Measurements from ENCODE around the gene POMZP3.
"Not testable (repeated sequence)": the region's sequence is repeated elsewhere in the genome, so short reads cannot be mapped to it uniquely, and the experiment has no call there.

The POMZP3 gene

DNA sequence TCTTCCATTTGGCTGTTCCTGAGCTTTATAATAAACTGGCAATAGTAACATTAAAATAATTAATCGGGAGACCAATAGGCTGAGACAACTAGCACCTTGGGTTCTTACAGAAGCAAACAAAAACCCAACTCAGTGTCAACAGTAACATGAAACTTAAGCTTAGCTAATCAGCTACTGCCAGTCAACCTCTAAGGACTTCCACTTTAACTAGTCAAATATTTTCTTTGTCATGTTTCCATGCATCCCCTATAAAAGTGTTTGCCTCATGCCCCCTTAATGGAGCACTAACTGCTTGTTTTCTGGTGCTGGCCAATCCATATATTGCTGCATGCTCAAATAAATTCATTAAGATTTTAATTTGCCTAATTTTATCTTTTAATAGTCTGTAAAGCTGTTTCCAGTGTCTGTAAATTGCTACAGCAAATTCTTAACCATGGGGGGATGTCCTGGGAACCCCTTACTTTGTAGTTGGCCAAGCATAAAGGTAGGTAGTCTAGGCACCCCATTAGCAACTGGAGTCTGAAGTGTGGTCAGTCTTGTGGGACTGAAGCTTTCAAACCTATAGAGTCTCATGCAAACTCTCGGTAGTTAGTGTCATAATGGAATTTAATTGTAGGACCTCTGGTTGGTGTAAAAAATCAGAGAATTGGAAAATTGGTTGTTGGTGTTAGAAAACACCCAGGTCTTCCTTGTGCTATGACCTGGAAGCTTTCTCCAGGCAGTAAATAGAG, 40.3 kb downstream of the POMZP3 start:
- not testable (repeated sequence) for DNase-seq

DNA sequence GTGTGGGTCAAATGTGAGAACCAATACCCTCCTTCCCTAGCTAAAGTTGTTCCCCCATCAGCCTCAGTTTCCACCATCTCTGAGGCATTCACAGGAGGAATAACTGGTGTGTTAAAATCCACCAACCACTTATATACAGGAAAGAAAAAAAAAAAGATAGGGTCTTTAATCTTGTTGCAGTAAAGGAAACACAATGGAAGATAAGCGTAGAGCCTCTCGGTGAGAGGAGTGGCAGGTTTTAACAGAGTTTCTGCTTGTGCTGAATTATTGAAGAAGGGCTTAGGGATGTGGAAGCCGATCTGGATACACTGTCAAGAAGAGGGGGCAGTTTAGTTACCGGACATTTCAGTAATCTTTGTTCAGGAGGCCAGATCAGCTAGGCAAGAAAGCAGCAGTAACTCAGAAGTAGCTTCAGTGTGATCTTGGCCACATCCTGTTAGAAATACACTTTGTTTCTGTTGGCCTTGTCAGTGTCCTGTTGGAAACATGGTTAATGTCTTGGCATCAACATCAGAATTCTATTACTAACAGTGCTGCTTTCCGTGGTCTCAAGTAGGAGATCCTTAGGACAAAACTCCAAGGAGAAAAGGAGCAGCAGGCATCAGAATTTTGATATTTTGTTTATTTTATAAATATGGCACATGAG, 43.3 kb downstream of the POMZP3 start:
- DNase-seq = peak in 1 of 5 donors; percentile 29

DNA sequence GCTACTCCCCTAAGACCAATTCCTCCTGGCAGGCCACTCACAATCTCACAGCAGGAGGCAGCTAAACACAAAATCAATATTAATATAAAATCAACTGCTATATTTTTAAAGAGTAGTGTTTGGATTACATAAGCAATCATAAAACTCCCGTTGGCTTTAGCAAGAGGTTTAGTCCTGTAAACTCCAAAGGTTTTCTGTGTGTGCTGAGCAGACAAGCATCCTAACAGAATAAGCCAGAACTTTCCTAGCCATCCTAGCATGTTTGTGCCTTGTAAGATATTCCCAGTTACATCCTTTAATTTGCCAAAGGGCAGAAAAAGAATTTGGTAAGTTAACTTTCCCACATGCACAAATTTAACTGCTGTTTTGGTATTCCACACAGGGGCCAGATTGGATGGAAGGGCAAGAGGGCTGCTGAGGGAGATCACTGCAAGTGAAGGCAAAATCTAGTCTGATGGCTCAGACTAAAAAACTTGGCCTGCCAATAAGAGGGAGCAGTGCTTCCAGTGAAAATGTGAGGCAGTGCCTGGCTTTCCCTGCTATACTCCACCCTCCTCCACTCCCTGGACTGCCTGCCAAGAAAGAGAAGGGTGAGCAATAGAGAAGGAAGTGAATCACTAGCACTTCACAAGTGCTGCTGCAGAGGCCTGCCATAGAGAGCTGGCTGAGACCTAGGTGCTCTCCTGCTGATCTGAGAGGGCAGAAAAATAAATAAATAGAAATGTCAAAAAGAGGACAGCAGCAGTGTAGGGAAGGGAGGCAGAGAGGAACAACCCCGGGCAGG, 44.0 kb downstream of the POMZP3 start:
- DNase-seq = not testable (repeated sequence)

DNA sequence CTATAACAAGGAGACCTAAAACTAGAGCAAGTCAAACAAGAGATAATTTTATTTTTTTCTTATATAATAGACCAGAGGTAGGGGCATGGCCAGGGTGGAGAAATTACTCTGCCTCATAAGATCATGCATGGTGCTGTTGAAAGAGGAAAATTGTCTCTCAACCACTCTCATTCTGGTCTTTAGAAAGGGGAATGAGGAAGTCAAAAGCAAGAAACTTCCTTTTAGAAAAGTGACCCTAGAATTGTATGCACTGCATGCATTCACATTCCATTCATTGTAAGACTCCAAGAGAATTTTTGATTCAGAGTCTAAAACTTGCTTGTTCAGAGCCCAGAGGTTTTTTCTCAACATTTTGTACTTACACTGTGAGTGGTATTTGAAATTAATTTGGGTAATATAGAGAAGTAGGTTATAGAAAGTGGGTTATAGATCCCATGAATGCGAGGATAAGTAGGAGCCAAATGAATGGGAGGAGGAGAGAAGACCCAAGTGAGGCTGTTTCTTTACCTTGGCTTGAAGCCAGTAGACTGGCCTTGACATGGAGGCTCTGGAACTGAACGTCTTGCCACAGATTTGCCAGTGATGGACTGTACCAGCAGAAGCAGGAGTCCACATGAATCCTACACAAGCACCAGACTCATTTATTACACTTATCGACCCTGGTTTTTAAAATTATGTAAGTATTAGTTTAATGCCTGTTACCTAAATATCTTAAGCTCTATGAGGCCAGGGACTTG, 51.0 kb downstream of the POMZP3 start:
- DNase-seq = not testable (repeated sequence)

DNA sequence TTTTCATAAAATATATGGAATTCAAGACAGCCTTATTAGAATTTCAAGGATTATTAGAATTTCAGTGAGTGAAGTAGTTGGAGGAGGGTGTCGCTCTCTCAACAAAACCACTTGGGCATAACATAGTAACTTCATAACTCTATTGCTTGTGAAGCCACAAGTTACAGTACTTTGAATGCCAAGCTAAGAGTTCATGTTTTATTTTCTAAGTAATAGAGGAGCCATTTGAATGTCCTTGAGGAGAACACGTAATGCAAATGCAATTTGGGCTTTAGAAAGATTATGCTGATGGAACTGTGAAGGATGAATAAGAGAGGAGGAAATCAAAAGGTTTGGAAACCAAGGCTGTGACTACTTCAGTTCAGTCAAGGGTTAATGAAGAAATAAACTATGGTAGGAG, 51.6 kb downstream of the POMZP3 start:
- not testable (repeated sequence) for DNase-seq

DNA sequence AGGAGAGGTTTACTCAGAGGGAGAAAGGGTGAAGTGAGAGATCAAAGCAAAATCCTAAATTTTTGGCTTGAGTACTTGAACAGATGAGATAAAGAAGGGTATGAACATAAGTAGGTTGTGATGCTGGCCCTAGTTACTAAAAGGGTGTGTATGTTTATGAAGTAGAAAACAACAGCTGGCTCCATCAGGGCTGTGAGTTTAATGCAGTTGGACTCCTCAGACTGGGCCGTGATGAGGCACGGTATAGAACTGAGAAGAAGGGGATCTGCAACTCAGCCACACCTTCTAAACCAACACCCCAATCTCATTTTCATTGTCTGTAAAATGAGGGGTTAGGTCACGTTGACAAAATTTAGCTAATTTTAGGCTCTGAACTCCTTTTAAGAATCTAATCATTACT, 54.8 kb downstream of the POMZP3 start:
- not testable (repeated sequence) for DNase-seq

DNA sequence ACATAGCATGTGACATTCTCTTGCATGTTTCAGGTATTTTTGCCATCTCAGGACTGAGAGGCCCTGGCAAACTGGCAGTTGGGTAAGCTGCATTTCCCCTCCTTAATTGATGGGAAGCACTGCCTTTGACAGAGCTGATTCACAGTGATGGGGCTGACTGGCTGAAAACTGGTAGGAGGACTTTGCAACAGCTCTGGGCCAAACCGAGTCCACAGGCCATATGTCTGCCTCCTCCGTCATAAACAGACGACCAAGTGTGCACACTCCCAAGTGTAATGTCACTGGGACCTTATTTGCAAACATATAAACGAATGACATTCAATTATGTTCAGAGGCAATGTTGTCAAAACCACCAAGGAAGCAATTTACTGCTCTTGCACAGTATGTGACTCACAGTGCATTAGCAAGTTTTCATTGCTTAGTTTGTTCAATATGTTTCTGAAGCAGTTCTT, 56.7 kb downstream of the POMZP3 start:
- not testable (repeated sequence) for DNase-seq

DNA sequence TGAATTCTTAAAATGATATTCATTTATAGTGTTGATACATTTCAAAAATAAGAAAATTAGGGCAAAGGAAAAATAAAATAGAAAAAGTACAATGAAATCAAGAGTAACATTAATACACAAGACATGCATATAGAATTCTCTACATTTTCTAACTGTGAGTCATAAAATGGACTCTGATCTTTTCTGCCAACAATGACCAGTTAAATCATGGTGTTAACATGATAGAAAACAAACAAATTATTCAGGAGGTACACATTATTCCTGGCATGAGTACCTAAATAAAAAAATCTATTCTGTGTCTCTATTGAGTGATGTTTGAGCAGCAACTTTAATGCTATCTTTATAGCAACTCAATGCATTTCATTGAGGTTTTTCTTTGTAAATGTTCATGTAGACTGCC, 58.3 kb downstream of the POMZP3 start:
- DNase-seq = not testable (repeated sequence)

DNA sequence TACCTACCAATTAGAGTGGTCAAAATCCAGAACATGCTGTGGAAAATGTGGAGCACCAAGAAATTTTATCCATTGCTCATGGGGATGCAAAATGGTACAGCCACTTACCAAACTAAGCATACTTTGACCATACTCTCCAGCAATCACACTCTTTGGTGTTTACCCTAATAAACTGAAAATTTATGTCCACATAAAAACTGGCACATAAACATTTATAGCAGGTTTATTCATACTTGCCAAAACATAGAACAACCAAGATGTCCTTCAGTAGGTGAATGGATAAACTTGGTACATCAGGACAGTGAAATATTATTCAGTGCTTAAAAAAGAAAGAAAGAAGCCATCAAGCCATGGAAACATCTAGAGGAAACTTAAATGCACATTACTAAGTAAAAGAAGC, 59.3 kb downstream of the POMZP3 start:
- not testable (repeated sequence) for DNase-seq

DNA sequence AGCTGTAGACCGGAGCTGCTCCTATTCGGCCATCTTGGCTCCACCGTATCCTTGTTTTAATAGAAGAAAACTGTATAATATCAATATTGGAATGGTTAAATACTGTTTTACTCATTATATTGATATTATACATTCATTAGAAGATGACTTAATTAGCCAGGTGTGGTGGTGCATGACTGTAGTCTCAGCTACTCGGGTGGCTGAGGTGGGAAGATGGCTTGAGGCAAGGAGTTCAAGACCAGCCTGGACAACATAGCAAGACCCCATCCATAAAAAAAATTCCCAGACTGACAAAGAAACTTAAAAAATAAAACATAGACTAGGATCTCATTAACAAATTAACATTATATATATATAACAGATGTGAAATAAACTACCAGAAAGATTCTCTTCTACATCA, 59.8 kb downstream of the POMZP3 start:
- DNase-seq = not testable (repeated sequence)

DNA sequence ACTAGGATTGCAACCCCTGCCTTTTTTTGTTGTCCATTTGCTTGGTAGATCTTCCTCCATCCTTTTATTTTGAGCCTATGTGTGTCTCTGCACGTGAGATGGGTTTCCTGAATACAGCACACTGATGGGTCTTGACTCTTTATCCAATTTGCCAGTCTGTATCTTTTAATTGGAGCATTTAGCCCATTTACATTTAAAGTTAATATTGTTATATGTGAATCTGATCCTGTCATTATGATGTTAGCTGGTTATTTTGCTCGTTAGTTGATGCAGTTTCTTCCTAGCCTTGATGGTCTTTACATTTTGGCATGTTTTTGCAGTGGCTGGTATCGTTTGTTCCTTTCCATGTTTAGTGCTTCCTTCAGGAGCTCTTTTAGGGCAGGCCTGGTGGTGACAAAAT, 62.1 kb downstream of the POMZP3 start:
- not testable (repeated sequence) for DNase-seq

DNA sequence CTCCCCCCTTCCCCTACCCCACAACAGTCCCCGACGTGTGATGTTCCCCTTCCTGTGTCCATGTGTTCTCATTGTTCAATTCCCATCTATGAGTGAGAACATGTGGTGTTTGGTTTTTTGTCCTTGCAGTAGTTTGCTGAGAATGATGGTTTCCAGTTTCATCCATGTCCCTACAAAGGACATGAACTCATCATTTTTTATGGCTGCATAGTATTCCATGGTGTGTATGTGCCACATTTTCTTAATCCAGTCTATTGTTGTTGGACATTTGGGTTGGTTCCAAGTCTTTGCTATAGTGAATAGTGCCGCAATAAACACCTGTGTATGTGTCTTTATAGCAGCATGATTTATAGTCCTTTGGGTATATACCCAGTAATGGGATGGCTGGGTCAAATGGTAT, 65.7 kb downstream of the POMZP3 start:
- not testable (repeated sequence) for DNase-seq

DNA sequence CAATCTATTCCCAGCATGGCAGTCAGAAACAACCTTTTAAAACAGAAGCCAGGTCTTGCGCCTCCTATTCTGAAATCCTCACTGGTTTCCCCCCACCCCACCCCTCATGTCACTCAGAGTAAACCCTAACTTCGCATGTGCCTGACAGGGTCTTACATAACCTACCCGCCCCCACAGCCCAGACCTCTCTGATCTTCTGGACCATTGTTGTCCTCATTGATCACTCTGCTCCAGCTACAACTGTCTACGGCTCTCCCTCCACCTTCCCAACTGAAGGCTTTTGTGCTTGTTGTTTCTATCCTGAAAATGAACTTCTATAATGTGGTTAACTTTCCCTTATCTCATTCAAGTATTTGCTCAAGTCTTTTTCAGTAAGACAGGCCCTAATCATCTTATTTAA, 66.9 kb downstream of the POMZP3 start:
- not testable (repeated sequence) for DNase-seq

All from T-helper 1 cell (primary cell).